ENCODE measurements around the gene EDARADD.

The EDARADD gene

DNA sequence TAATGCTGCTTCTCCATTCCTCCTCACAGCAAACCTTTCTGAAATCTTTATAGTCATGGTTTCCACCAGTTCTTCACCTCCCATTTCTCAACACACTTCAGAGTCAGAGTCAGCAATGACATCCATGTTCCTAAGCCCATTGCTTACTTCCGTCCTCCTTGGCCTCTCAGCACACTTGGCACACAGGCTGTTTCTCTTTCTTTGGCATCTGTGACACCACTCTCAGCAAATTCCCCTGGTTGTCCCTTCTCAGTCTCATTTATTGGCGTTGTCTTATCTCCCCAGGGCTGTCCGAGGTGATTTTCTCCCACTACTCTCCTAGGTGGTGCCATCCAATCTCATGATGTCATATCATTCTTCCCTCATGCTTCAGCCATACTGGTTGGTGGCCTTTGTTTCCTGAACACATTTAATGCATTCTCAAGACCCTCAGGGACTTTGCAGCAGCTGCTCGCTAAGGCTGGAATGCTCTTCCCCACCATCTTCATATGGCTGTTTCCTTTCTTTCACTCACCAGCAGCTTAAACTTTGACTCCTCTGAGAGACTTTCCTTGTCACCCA is 126.4 kb downstream of the EDARADD start:
- no peak for DNase-seq

DNA sequence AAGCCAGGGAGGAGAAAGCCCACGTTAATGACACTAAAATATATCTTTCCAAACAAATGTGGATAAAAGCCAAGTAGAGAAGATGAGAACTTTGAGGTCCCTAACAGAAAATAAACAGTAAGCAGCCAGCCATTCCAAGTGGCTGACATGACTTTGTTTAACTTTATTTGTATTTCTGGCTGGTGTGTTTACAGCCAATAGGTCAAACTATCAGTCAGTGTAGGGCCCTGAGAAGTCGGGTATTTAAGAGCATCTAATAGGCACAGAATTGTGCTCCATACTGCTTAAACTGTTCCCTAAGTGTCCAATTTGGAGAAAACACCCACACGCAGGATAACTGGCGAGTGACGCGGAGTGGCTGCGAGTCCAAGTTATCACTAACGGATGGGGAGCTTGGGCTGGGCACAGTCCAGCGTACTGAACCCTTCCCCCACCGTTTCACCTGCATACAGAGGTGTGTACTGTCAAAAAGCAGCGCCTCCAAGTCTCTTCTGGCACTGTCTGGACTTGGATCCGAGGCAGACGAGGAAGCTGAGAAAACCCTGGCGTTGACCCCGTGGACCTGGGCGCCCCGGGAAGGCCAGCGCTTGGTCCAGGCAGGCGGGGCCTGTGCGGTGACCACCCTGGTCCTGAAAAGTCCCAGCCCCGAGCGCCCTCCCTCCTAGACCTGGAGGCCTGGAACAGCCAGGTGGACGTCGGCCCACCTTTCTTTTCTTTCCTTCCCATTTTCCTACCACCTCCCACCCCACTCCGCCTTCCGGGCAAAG is 129.0 kb downstream of the EDARADD start:
- no peak for DNase-seq

DNA sequence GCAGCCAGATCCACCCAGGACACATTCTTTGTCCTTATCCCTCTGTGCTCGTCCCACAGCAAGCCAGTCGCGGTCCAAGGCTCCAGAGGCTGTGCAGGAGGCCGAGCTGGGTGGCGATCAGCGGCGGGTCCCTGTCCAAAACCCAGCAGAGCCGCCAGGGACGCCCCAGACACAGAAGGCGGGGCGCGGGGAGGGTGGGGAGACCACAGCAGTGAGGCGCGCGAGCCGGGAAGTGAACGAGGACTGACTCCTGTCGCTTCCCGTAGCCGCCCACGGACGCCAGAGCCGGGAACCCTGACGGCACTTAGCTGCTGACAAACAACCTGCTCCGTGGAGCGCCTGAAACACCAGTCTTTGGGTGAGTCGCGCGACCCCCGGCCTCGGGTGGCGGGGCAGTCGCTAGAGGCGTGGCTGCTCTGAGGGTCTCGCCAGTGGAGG is 129.6 kb downstream of the EDARADD start, which contains the start of gene LGALS8:
Gene LGALS8 (plus strand): TSS at position 279 of the 438 bp plus-strand sequence. CDS start 2,089 bp downstream, outside the sequence.
- peak; percentile 84 for DNase-seq

DNA sequence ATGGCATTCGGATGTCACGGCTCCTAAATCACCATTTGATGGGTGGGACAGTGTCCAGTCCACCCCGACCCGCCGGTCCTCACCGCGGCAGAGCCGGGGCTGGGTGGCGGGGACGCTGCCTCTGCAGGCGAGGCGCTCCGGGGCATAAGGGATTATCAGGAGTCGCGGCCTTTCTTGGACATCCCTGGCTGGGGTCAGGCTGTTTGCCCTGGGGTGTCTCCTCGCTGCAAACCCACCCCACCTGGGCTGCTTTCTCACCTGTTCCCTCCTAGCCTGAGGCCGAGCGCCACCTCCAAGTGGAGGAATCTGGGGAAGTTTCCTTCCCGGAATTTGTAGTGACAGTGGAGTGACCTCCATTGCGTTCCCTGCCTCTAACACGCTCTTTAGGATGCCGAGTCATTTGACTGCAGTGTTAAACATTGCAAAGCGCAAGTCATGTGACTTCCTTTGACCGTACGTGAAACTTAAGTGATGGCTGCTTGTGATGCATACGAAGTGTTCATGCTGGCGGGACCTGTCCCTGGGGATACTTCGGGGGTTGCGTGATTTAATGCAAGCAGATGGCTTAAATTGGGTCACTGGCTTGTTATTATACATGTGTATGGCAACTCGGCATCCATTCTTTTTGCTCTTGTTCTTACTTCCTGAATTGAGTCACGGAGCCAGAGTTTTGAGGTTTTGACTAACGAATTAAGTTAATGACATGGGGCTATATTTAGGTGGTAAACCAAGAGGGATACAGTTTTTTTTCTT is 130.2 kb downstream of the EDARADD start:
- peak; percentile 72 for DNase-seq

DNA sequence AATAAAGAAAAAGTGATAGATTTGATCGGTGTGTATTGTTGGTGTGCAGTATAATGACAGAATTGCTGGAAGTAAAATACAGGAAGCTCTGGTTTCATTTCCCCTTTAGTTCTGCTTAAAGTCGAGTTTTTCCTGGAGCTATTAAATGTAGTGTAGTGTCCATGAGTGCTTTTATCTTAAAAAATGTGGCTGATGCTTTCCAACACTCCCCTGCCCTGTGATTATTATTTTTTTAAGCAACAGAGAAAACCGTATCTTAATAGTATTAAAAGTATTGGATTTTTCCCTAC is 130.8 kb downstream of the EDARADD start:
- DNase-seq = no peak

DNA sequence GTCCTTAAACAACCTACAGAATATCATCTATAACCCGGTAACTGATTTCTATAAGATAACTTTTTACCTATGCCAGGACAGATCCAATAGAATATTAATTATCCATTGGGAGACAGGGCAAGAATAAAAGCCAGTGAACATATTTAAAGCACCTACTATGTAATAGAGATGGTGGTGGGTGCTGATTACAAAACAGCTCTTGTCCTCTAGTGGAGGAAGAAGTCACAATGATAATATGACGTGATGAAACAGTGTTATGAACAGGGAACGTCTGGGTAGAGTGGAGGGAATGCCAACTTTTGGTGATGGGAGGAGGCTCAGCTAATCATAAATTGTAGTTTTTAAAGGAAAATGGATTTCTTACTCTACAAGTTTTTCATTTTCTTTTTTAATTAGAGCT is 132.0 kb downstream of the EDARADD start:
- DNase-seq = no peak

DNA sequence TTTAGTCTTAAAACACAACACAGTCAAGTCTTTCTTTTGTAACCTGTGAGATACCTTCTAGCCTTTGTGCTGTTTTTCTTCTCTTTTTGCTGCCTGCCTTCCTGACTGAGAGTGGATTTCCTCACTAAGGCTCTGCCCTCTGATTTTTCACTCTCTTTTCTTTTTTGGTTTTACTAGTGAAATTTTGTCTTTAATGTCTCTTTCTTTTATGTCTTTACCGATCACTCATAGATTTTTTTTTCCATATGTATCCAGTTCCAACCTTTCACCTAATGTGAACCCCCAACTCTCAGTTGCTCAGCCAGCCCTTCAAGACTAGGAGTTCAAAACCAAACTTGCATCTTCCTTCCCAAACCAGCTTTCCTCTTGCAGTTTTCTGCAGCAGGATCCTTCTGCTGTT is 136.2 kb downstream of the EDARADD start:
- DNase-seq = no peak

DNA sequence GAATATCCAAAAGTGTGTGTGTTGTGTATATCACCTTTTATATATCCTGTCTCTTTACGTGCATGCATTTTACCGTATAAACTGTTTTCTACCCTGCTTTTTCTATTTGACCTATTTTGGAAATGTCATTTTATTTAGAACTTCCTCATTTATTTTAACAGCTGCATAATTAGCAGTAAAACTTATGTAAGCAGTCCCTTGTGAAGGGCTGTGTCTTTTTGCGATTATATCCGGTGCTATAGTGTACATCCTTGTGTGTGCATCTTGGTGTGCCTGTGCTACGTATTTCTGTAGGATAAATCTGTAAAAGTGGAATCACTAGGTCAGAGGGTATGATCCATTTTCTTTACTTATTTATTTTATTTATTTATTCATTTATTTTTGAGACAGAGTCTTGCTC is 136.9 kb downstream of the EDARADD start:
- DNase-seq = no peak

DNA sequence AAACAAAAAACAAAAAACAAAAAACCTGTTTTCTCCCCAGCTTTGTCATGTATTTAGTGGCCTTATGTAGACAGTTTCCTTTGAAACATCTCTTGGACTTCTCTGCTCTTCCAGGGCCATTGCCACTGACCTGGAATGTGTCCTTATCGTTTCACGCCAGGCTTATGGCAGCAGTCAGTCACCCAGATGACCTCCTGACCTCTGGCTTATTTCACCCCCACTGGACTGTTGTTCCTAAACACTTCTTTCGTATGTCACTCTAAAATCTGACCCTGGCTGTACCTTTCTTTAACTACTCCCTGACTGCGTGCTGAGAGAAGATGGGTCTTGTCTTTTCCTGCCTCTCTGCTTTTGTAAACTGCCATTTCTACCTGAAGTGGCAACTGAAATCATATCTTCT is 138.8 kb downstream of the EDARADD start:
- no peak for DNase-seq

DNA sequence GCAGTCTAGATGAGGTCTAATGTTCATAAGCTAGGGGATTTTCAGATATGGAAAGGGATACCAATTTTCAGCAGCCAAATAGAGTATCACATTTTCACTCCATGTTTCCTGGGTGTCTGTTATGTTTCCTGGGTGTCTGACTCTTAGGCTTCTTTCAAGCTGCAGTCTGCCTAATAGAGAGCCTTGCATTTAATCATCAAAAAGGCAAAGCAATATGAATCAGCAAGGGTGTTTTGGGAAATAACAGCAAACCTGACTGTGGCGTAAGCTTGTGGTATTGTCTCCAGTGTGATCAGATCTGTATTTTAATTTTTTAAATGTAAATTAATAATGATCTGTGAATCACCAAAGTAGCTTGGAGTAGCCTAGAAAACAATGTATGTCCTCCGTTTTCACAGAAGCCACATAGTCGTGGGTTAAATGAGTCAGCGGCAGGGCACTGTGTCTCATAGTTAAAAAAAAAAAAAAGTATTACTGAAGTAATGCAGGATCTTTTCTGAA is 140.1 kb downstream of the EDARADD start:
- no peak for DNase-seq

Measured in CD4-positive, alpha-beta T cell treated with Interleukin-15 for 1 hour (primary cell).